K562 (cell line): ENCODE results near the gene DCUN1D1. TPM values are rescaled to one million over a fixed set of nuclear protein-coding genes. Genes with fewer than 3 reads are reported as not detected.

Source experiments
- BRD9 ChIP-seq: fragments of 450-650 bp; IDR thresholded peaks from 2 replicates; pipeline ENCODE4 v1.6.1; 2018; ENCODE audit warnings: low read depth; ENCODE audit not compliant: partially characterized antibody
- GATAD2B ChIP-seq: fragments of 450-650 bp; IDR thresholded peaks from 2 replicates; pipeline ENCODE4 v1.6.1; 2017; ENCODE audit warnings: mild to moderate bottlenecking, borderline replicate concordance
- HMGN3 ChIP-seq: IDR thresholded peaks from 2 replicates; pipeline ENCODE4 v1.6.1; 2011; ENCODE audit warnings: borderline replicate concordance, low read depth, mild to moderate bottlenecking, mixed read lengths, low read length; ENCODE audit not compliant: insufficient read length; ENCODE audit errors: extremely low read depth
- IFI16 ChIP-seq: fragments of 250-450 bp; sonication (Bioruptor Pico); IDR thresholded peaks from 2 replicates; pipeline ENCODE4 v2.1.2; 2022; ENCODE audit warnings: mild to moderate bottlenecking, inconsistent platforms
- NONO ChIP-seq, 2 experiments: fragments of 200-400 bp in 1 of 2; fragments of 450-650 bp in 1 of 2; formaldehyde crosslinking in 1 of 2; IDR thresholded peaks; 2 replicates each; pipeline ENCODE4 v1.6.1; 2017; ENCODE audit warnings: low read depth in 2 of 2, mild to moderate bottlenecking in 2 of 2, moderate library complexity in 2 of 2, low read length in 1 of 2
- NR2C2 ChIP-seq, 2 experiments: fragments of 200-800 bp in 1 of 2; sonication (Bioruptor generic) in 1 of 2; sonication (generic) in 1 of 2; formaldehyde crosslinking in 1 of 2; IDR thresholded peaks; 2 replicates each; pipeline versions ENCODE4 v1.6.1 to v1.8.0; 2016 to 2022; ENCODE audit warnings: mild to moderate bottlenecking in 1 of 2, missing compliant biosample characterization in 1 of 2, missing genetic modification characterization in 1 of 2, missing genetic modification reagents in 1 of 2
- PHF8 ChIP-seq: fragments of 200-600 bp; sonication (generic); IDR thresholded peaks from 2 replicates; pipeline ENCODE4 v1.6.1; 2012; ENCODE audit warnings: mixed run types, mild to moderate bottlenecking, inconsistent platforms, low read length, moderate library complexity, borderline replicate concordance
- PREB ChIP-seq: sonication (generic); formaldehyde crosslinking; IDR thresholded peaks from 2 replicates; pipeline ENCODE4 v1.8.1; 2023; ENCODE audit warnings: mild to moderate bottlenecking, missing genetic modification reagents
- RB1 ChIP-seq: fragments of 450-650 bp; IDR thresholded peaks from 2 replicates; pipeline ENCODE4 v1.6.1; 2017; ENCODE audit warnings: low read depth, mild to moderate bottlenecking
- RBBP5 ChIP-seq: fragments of 200-600 bp; sonication (generic); IDR thresholded peaks from 2 replicates; pipeline ENCODE4 v1.6.1; 2012; ENCODE audit warnings: borderline replicate concordance, mild to moderate bottlenecking, low read length, control low read depth, inconsistent platforms; ENCODE audit not compliant: insufficient read depth, poor library complexity, severe bottlenecking
- RNF2 ChIP-seq: sonication (generic); IDR thresholded peaks from 2 replicates; pipeline ENCODE4 v1.6.1; 2016
- STAT6 ChIP-seq: sonication (generic); formaldehyde crosslinking; IDR thresholded peaks from 2 replicates; pipeline ENCODE4 v1.8.1; 2023; ENCODE audit warnings: mild to moderate bottlenecking, missing genetic modification reagents
- TCF7L2 ChIP-seq: fragments of 150-350 bp; IDR thresholded peaks from 2 replicates; pipeline ENCODE4 v1.6.1; 2016; ENCODE audit warnings: low read depth, mild to moderate bottlenecking, low read length, moderate library complexity
- VEZF1 ChIP-seq: fragments of 200-800 bp; sonication (Bioruptor generic); IDR thresholded peaks from 2 replicates; pipeline ENCODE4 v1.6.1; 2017; ENCODE audit warnings: missing genetic modification characterization, missing compliant biosample characterization
- ZBTB7A ChIP-seq: IDR thresholded peaks from 2 replicates; pipeline ENCODE4 v1.6.1; 2011; ENCODE audit warnings: low read depth, mild to moderate bottlenecking, low read length, moderate library complexity, borderline replicate concordance; ENCODE audit not compliant: control insufficient read depth
- ZBTB8A ChIP-seq: fragments of 450-650 bp; IDR thresholded peaks from 2 replicates; pipeline ENCODE4 v1.6.1; 2018; ENCODE audit warnings: mild to moderate bottlenecking, moderate library complexity; ENCODE audit not compliant: partially characterized antibody
- ZNF239 ChIP-seq: fragments of 250-450 bp; sonication (Bioruptor Pico); IDR thresholded peaks from 2 replicates; pipeline ENCODE4 v1.4.0; 2020; ENCODE audit warnings: mild to moderate bottlenecking
- ZNF263 ChIP-seq: sonication (generic); formaldehyde crosslinking; IDR thresholded peaks from 2 replicates; pipeline ENCODE4 v1.8.0; 2022; ENCODE audit warnings: mild to moderate bottlenecking, missing genetic modification reagents, borderline replicate concordance
- ZNF395 ChIP-seq: fragments of 200-800 bp; sonication (Bioruptor generic); IDR thresholded peaks from 2 replicates; pipeline ENCODE4 v1.6.1; 2017; ENCODE audit warnings: missing genetic modification characterization, missing compliant biosample characterization
- polyA plus RNA-seq, 8 experiments: library from polyadenylated mRNA; depleted of rRNA in 4 of 8; stranded (reverse) in 5 of 8; unstranded in 3 of 8; fragments of >200 nt; fragmentation: Nextera tagmentation in 2 of 8; fragmentation: Illumina TruSeq in 1 of 8; extraction: Ambion mirVana in 2 of 8; extraction: Trizol in 1 of 8; gene quantifications; 2 replicates each; pipeline versions ENCODE4 v1.2.1 to v1.2.3, GENCODE V29; 2011 to 2014; ENCODE audit warnings: inconsistent platforms in 1 of 8, missing spikeins in 1 of 8
- total RNA-seq, 7 experiments: library from RNA; depleted of rRNA in 6 of 7; stranded (reverse); fragments of >200 nt in 6 of 7; fragmentation: Illumina TruSeq in 2 of 7; extraction: Trizol in 2 of 7; gene quantifications; 2 replicates each; pipeline versions ENCODE4 v1.2.1 to v1.2.3, GENCODE V29; 2011 to 2021; ENCODE audit warnings: low replicate concordance in 1 of 7

Gene DCUN1D1
- total and polyA plus RNA-seq, 9 of the 15 experiments (the other 6 are each of a cell fraction or from before 2014, with no cell fraction given) = 11.4 to 46.8 (median 28.2) TPM

- TF ChIP-seq ZNF239 (CRISPR knock-in tag) (no peak), NR2C2 (CRISPR knock-in tag; IDR thresholded peaks at IDR 0.05) (no peak), NR2C2 (tag; IDR thresholded peaks at IDR 0.05) (no peak), RB1 (peak; percentile 80), VEZF1 (CRISPR knock-in tag) (peak; percentile 76), ZBTB8A (no peak), ZNF263 (CRISPR knock-in tag) (no peak), TCF7L2 (no peak), ZNF395 (CRISPR knock-in tag) (0 out of 2 replicates have a peak, but pooled peaks have one; percentile 30), PREB (CRISPR knock-in tag) (no peak), IFI16 (no peak), HMGN3 (peak; percentile 67), ZBTB7A (peak; percentile 81; the same call in 1 of the 2 replicates), RBBP5 (peak; percentile 53), BRD9 (no peak), STAT6 (CRISPR knock-in tag) (no peak), GATAD2B (peak; percentile 67; the same call in 1 of the 2 replicates), NONO (IDR thresholded peaks at IDR 0.05; ENCODE audit: low read depth in 2 of 2, low read length in 1 of 2) (peak; percentile 45 to 54; a peak in 1 of 4 replicates), RNF2 (no peak), PHF8 (peak; percentile 86; the same call in 1 of the 2 replicates)
Measured at GRCh38 chr3:182980204-182981037, at the start of gene DCUN1D1 (continued).
